DOHH2 (cell line): ENCODE measurements around the gene XPOT.

Experiments
- CTCF ChIP-seq: fragments of 200-600 bp; sonication (generic); IDR thresholded peaks from one replicate; pipeline ENCODE4 v1.5.1; 2014; ENCODE audit warnings: antibody characterized with exemption, mild to moderate bottlenecking, low read depth, low read length; ENCODE audit not compliant: poor library complexity, severe bottlenecking
- EZH2phosphoT487 ChIP-seq: fragments of 200-600 bp; sonication (generic); IDR thresholded peaks from 2 replicates; pipeline ENCODE4 v1.6.1; 2017; ENCODE audit warnings: borderline replicate concordance, mild to moderate bottlenecking, antibody characterized with exemption, low read length, moderate library complexity, mixed read lengths

- TF ChIP-seq CTCF (no peak), EZH2phosphoT487 (no peak)
Measured at GRCh38 chr12:64457923-64458322, 53.7 kb downstream of the XPOT start.
